H1 (cell line): ENCODE data around the gene COQ2. TPM values are rescaled to one million over a fixed set of nuclear protein-coding genes. Genes with fewer than 3 reads are reported as not detected.

Source experiments
- CTCF ChIA-PET: fragments of 300-600 bp; sonication (Branson Sonifier 250); formaldehyde crosslinking; loops from one replicate; lab custom pipeline; 2021; ENCODE audit not compliant: partially characterized antibody; lab: Charles Lee
- POLR2A ChIA-PET: fragments of 300-600 bp; sonication (Branson Sonifier 250); formaldehyde crosslinking; loops from one replicate; lab custom pipeline; 2021; ENCODE audit warnings: inconsistent platforms; ENCODE audit not compliant: partially characterized antibody; lab: Charles Lee
- DNase-seq, 2 experiments: peaks; one replicate each; pipeline versions ENCODE4 v3.0.0 to v3.0.0-alpha.2; 2010 to 2022; ENCODE audit warnings: low spot score in 2 of 2, low read depth in 1 of 2, mixed read lengths in 1 of 2
- FAIRE-seq: peaks from 2 replicates; lab custom pipeline; 2011; peaks lifted over from hg19 to GRCh38; lab: Jason Lieb, UNC
- H2AFZ ChIP-seq: 2 replicates; pipeline ENCODE4 v1.8.1; 2012; ENCODE audit warnings: low read length, inconsistent platforms
- H2AK5ac ChIP-seq: 2 replicates; pipeline ENCODE4 v1.6.1; 2013; ENCODE audit warnings: low read depth, low read length
- H2BK120ac ChIP-seq: replicated peaks from 2 replicates; pipeline ENCODE3; 2013; ENCODE audit warnings: low read depth, low read length, inconsistent platforms
- H2BK12ac ChIP-seq: 2 replicates; pipeline ENCODE4 v1.6.1; 2013; ENCODE audit warnings: low read depth, low read length
- H2BK15ac ChIP-seq: 2 replicates; pipeline ENCODE4 v1.6.1; 2013; ENCODE audit warnings: low read length
- H2BK20ac ChIP-seq: 2 replicates; pipeline ENCODE4 v1.6.1; 2013; ENCODE audit warnings: low read length
- H2BK5ac ChIP-seq: 2 replicates; pipeline ENCODE4 v1.6.1; 2013; ENCODE audit warnings: low read depth, low read length
- H3K14ac ChIP-seq: 2 replicates; pipeline ENCODE4 v1.6.1; 2013; ENCODE audit warnings: inconsistent platforms; ENCODE audit not compliant: insufficient read length
- H3K18ac ChIP-seq: 2 replicates; pipeline ENCODE4 v1.6.1; 2013; ENCODE audit warnings: low read length; ENCODE audit errors: extremely low read depth
- H3K23ac ChIP-seq: 2 replicates; pipeline ENCODE4 v1.6.1; 2013; ENCODE audit warnings: inconsistent platforms; ENCODE audit not compliant: insufficient read length
- H3K23me2 ChIP-seq: 2 replicates; pipeline ENCODE4 v1.6.1; 2013; ENCODE audit warnings: low read depth, low read length
- H3K27ac ChIP-seq: 2 replicates; pipeline ENCODE4 v1.6.1; 2011; ENCODE audit warnings: low read depth, low read length, inconsistent platforms
- H3K27me3 ChIP-seq, 4 experiments: replicated peaks in 1 of 4; 1 replicate in 1 of 4; 2 replicates in 3 of 4; pipeline versions ENCODE4 v1.6.1 to v1.8.1; 2011 to 2013; ENCODE audit warnings: low read length in 3 of 4, mild to moderate bottlenecking in 3 of 4, inconsistent platforms in 2 of 4, mixed read lengths in 2 of 4, moderate library complexity in 1 of 4; ENCODE audit not compliant: control insufficient read depth in 3 of 4, insufficient read depth in 3 of 4; ENCODE audit errors: extremely low read depth in 1 of 4
- H3K36me3 ChIP-seq, 4 experiments: 2 replicates each; pipeline versions ENCODE4 v1.6.1 to v1.8.1; 2011 to 2013; ENCODE audit warnings: mild to moderate bottlenecking in 4 of 4, low read length in 3 of 4, moderate library complexity in 2 of 4, control low read depth in 1 of 4, inconsistent platforms in 1 of 4; ENCODE audit not compliant: insufficient read depth in 4 of 4, control insufficient read depth in 2 of 4
- H3K4ac ChIP-seq: replicated peaks from 2 replicates; pipeline ENCODE3; 2013; ENCODE audit warnings: low read length, low read depth, mixed read lengths, inconsistent platforms; ENCODE audit not compliant: insufficient read length
- H3K4me1 ChIP-seq, 4 experiments: replicated peaks in 1 of 4; 1 replicate in 1 of 4; 2 replicates in 3 of 4; pipeline versions ENCODE4 v1.6.1 to v1.8.1; 2011 to 2013; ENCODE audit warnings: low read length in 3 of 4, inconsistent platforms in 2 of 4, mixed read lengths in 1 of 4; ENCODE audit not compliant: insufficient read depth in 4 of 4, control insufficient read depth in 3 of 4
- H3K4me2 ChIP-seq, 2 experiments: 2 replicates each; pipeline versions ENCODE4 v1.6.1 to v1.8.1; 2011 to 2013; ENCODE audit warnings: low read depth in 2 of 2, low read length in 2 of 2, control low read depth in 1 of 2, inconsistent platforms in 1 of 2, mild to moderate bottlenecking in 1 of 2; ENCODE audit not compliant: insufficient read depth in 1 of 2
- H3K4me3 ChIP-seq, 4 experiments: fragments of 200-600, 300-600 bp in 1 of 4; sonication (generic), shearing (Covaris generic), sonication (Bioruptor Twin) in 1 of 4; 2 replicates each; pipeline versions ENCODE4 v1.5.1 to v1.8.1; 2011 to 2016; ENCODE audit warnings: low read length in 4 of 4, low read depth in 3 of 4, control low read depth in 2 of 4, inconsistent platforms in 2 of 4, mild to moderate bottlenecking in 2 of 4, mixed read lengths in 1 of 4, moderate library complexity in 1 of 4; ENCODE audit not compliant: insufficient read depth in 2 of 4; ENCODE audit errors: extremely low read depth in 1 of 4
- H3K56ac ChIP-seq: replicated peaks from 2 replicates; pipeline ENCODE3; 2013; ENCODE audit warnings: low read depth, mild to moderate bottlenecking, mixed read lengths, low read length, inconsistent platforms; ENCODE audit not compliant: insufficient read length
- H3K79me1 ChIP-seq: 2 replicates; pipeline ENCODE4 v1.6.1; 2013; ENCODE audit warnings: low read depth, low read length, control low read depth
- H3K79me2 ChIP-seq, 2 experiments: 2 replicates each; pipeline versions ENCODE4 v1.6.1 to v1.8.1; 2012 to 2013; ENCODE audit warnings: low read length in 2 of 2, mild to moderate bottlenecking in 2 of 2, inconsistent platforms in 1 of 2; ENCODE audit not compliant: insufficient read depth in 2 of 2, control insufficient read depth in 1 of 2
- H3K9ac ChIP-seq, 4 experiments: replicated peaks in 1 of 4; 1 replicate in 1 of 4; 2 replicates in 3 of 4; pipeline versions ENCODE4 v1.6.1 to v1.8.1; 2011 to 2013; ENCODE audit warnings: low read depth in 3 of 4, low read length in 3 of 4, control low read depth in 2 of 4, mild to moderate bottlenecking in 2 of 4, moderate library complexity in 2 of 4, inconsistent platforms in 1 of 4; ENCODE audit errors: extremely low read depth in 1 of 4
- H3K9me3 ChIP-seq, 2 experiments: 2 replicates each; pipeline versions ENCODE4 v1.6.1 to v1.8.1; 2012 to 2013; ENCODE audit warnings: mild to moderate bottlenecking in 2 of 2, moderate library complexity in 2 of 2, control low read depth in 1 of 2, inconsistent platforms in 1 of 2, low read depth in 1 of 2, low read length in 1 of 2, mixed read lengths in 1 of 2; ENCODE audit not compliant: insufficient read depth in 2 of 2
- H4K20me1 ChIP-seq, 2 experiments: replicated peaks in 1 of 2; 2 replicates each; pipeline versions ENCODE3 to v1.8.1; 2011 to 2013; ENCODE audit warnings: inconsistent platforms in 2 of 2, low read length in 2 of 2, mild to moderate bottlenecking in 1 of 2; ENCODE audit not compliant: insufficient read depth in 2 of 2, control insufficient read depth in 1 of 2
- H4K5ac ChIP-seq: 2 replicates; pipeline ENCODE4 v1.6.1; 2013; ENCODE audit warnings: low read length, low read depth, mixed read lengths, inconsistent platforms; ENCODE audit not compliant: insufficient read length
- H4K8ac ChIP-seq: 2 replicates; pipeline ENCODE4 v1.8.0; 2013; ENCODE audit warnings: mild to moderate bottlenecking, moderate library complexity, low read length, inconsistent platforms; ENCODE audit not compliant: insufficient read depth; ENCODE audit errors: extremely low read depth
- H4K91ac ChIP-seq: replicated peaks from 2 replicates; pipeline ENCODE3; 2013; ENCODE audit warnings: low read length, mixed read lengths, inconsistent platforms; ENCODE audit not compliant: insufficient read length
- RAD21 ChIP-seq, 2 experiments: IDR thresholded peaks in 1 of 2; conservative IDR thresholded peaks in 1 of 2; 2 replicates each; pipeline ENCODE4 v1.6.1; 2011; ENCODE audit warnings: low read depth in 2 of 2, low read length in 2 of 2, improper control_type of control experiment in 1 of 2, inconsistent platforms in 1 of 2, mild to moderate bottlenecking in 1 of 2, moderate library complexity in 1 of 2
- RBBP5 ChIP-seq: IDR thresholded peaks from 2 replicates; pipeline ENCODE4 v1.7.1; 2012; ENCODE audit warnings: low read depth, mild to moderate bottlenecking, inconsistent platforms, low read length, moderate library complexity, borderline replicate concordance
- WGBS, 2 experiments: shearing (Covaris generic) in 1 of 2; methylation state at CpG; one replicate each; pipeline versions ENCODE4 v1.1.6 to v1.1.7; 2013 to 2015; ENCODE audit warnings: low lambda C conversion rate in 2 of 2, mixed read lengths in 2 of 2, inconsistent platforms in 1 of 2, low coverage in 1 of 2, missing lambda C conversion rate in 1 of 2; ENCODE audit not compliant: insufficient replicate concordance in 2 of 2, insufficient coverage in 1 of 2, insufficient read length in 1 of 2; ENCODE audit errors: extremely low coverage in 1 of 2, missing lambda C conversion rate in 1 of 2; 5-methylcytosine and 5-hydroxymethylcytosine counted together
- polyA plus RNA-seq, 7 experiments: library from polyadenylated mRNA; depleted of rRNA in 3 of 7; stranded (reverse) in 5 of 7; unstranded in 2 of 7; fragments of >200 nt in 5 of 7; fragments of 200-250 nt in 2 of 7; gene quantifications; 1 replicate in 5 of 7; 2 replicates in 1 of 7; 4 replicates in 1 of 7; pipeline versions ENCODE4 v1.2.1 to v1.2.3, GENCODE V29; 2011 to 2013; ENCODE audit warnings: missing spikeins in 2 of 7, mixed read lengths in 2 of 7
- total RNA-seq: library from RNA; stranded (reverse); fragmentation: NEBNext Ultra II Directional; extraction: Animal tissue kit (Norgen Biotek cat#: 25700); gene quantifications from 2 replicates; pipeline ENCODE4 v1.2.1, GENCODE V29; 2021
- TF ChIP-seq, protein P1 (sequence below), 3 experiments: IDR thresholded peaks; 1 replicate in 2 of 3; 2 replicates in 1 of 3; pipeline versions ENCODE4 v1.5.1 to v1.6.1; 2011; ENCODE audit warnings: low read length in 3 of 3, mild to moderate bottlenecking in 3 of 3, inconsistent platforms in 2 of 3, low read depth in 1 of 3, moderate library complexity in 1 of 3; ENCODE audit not compliant: insufficient read depth in 1 of 3; ENCODE audit errors: control extremely low read depth in 1 of 3

Gene COQ2
- total and polyA plus RNA-seq, 2 of the 8 experiments (the other 6 are each of a cell fraction or from before 2014, with no cell fraction given) = 21.5 to 22.9 TPM

DNA sequence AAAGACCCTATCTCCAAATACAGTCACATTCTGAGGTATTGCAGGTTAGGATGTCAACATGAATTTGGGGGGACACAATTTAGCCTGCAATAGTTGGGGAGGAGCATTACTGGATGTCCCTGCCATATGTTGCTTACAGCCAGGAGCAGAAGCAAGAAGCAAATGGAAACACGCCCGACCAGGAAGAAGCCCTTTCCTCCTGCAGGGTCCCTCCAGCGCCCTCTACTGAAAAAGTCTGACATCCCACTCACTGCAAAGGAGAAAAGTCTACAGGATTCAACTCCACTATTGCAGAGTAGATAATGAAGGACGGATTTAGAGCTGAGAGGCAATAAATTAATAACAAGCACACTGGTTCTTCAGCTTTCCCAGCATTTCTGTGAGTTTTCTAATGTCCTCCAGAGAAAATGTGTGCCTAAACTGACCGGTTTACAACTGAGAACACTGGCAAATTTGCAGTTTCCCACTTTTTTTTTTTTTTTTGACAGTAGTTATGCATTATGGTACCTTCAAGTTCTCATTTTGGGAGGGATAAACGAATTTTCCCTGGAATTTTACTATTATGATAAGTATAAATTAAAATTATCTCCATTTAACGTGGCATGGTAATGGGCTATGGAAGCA lies 31.7 kb downstream of the COQ2 start:
- no peaks in the 10 kb centered on the region for H3K9me3 ChIP-seq

More for the DNA sequence above, 31.7 kb downstream of the COQ2 start:
- TF ChIP-seq RBBP5 = no peak
- TF ChIP-seq, protein P1, sequence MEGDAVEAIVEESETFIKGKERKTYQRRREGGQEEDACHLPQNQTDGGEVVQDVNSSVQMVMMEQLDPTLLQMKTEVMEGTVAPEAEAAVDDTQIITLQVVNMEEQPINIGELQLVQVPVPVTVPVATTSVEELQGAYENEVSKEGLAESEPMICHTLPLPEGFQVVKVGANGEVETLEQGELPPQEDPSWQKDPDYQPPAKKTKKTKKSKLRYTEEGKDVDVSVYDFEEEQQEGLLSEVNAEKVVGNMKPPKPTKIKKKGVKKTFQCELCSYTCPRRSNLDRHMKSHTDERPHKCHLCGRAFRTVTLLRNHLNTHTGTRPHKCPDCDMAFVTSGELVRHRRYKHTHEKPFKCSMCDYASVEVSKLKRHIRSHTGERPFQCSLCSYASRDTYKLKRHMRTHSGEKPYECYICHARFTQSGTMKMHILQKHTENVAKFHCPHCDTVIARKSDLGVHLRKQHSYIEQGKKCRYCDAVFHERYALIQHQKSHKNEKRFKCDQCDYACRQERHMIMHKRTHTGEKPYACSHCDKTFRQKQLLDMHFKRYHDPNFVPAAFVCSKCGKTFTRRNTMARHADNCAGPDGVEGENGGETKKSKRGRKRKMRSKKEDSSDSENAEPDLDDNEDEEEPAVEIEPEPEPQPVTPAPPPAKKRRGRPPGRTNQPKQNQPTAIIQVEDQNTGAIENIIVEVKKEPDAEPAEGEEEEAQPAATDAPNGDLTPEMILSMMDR (IDR thresholded peaks at IDR 0.05; ENCODE audit: control extremely low read depth in 1 of 3, insufficient read depth in 1 of 3, low read depth in 1 of 3, low read length in 3 of 3) = peak; percentile 64 to 85 (median 80)
- peak; percentile 88 to 91 for TF ChIP-seq RAD21 (IDR thresholded peaks at IDR 0.05 in 1 of 2, conservative IDR thresholded peaks at IDR 0.05 in 1 of 2; ENCODE audit: low read depth in 2 of 2, low read length in 2 of 2)
- Histone ChIP-seq H2BK20ac (no peak overlapping the region), H3K14ac (no peak overlapping the region), H2BK12ac (no peak overlapping the region), H3K36me3 (no peaks in the 10 kb centered on the region), H4K8ac (no peak overlapping the region), H3K4me2 (no peak overlapping the region), H3K23ac (no peak overlapping the region), H3K27ac (no peak overlapping the region), H3K79me2 (no peaks in the 10 kb centered on the region), H3K27me3 (no peaks in the 10 kb centered on the region), H3K23me2 (no peaks in the 10 kb centered on the region), H2AFZ (no peak overlapping the region), H2BK15ac (no peak overlapping the region), H3K18ac (no peak overlapping the region), H3K4me3 (no peak overlapping the region), H2BK5ac (no peak overlapping the region), H3K4me1 (peaks cover 0 to 4% (median 2%) of the 10 kb centered on the region in 4 experiments; a peak in 3 of 7 replicates), H4K5ac (no peak overlapping the region), H2BK120ac (no peak overlapping the region), H4K91ac (no peak overlapping the region), H3K9ac (no peak overlapping the region), H2AK5ac (no peak overlapping the region), H4K20me1 (no peaks in the 10 kb centered on the region), H3K79me1 (no peaks in the 10 kb centered on the region), H3K56ac (no peak overlapping the region), H3K4ac (no peak overlapping the region)
- 37% methylated on average over 7 of the region's 7 CpGs; no CpG with 5 or more reads in 1 of the 2 experiments for WGBS, 2 experiments
- DNase-seq (peak; percentile 38 to 79), FAIRE-seq (peak; percentile 65)
- CTCF ChIA-PET = interaction anchor here (0.6 to 4.0 kb wide), 20 partner anchors 10 to 243 kb away, joined by 3 to 37 read pairs (median 4); partner anchors contain the start of gene PLAC8
- POLR2A ChIA-PET = interaction anchor here (0.6 kb wide), 1 partner anchor 89 kb away, joined by 3 read pairs; no protein-coding TSS in a partner anchor
